Caco-2 (cell line): ENCODE data around the gene SKAP1. TPM values are rescaled to one million over a fixed set of nuclear protein-coding genes. Genes with fewer than 3 reads are reported as not detected.
"Not testable (repeated sequence)": the region's sequence is repeated elsewhere in the genome, so short reads cannot be mapped to it uniquely, and the experiment has no call there.

Source experiments
- BruUV-seq: library from RNA; stranded (reverse); fragments of 400-500 nt; replicated peaks from 2 replicates; lab custom pipeline; 2021; lab: Mats Ljungman, UMichigan
- CTCF ChIA-PET: fragments of 300-600 bp; sonication (Branson Sonifier 250); formaldehyde crosslinking; loops from one replicate; lab custom pipeline; 2022; ENCODE audit warnings: antibody characterized with exemption; lab: Charles Lee
- POLR2A ChIA-PET: fragments of 300-600 bp; sonication (Branson Sonifier 250); formaldehyde crosslinking; loops from one replicate; lab custom pipeline; 2022; ENCODE audit warnings: antibody characterized with exemption; lab: Charles Lee
- DNase-seq, 2 experiments: peaks; one replicate each; pipeline versions ENCODE4 v3.0.0 to v3.0.0-alpha.2; 2020 to 2022
- H3K27me3 ChIP-seq: replicated peaks from 2 replicates; pipeline ENCODE4 v1.6.0; 2011; ENCODE audit warnings: low read length; ENCODE audit not compliant: control insufficient read depth, insufficient read depth
- H3K36me3 ChIP-seq: 2 replicates; pipeline ENCODE4 v1.5.1; 2011; ENCODE audit warnings: low read length; ENCODE audit not compliant: control insufficient read depth, insufficient read depth
- H3K4me1 ChIP-seq: fragments of 250-450 bp; sonication (Bioruptor Pico); 2 replicates; pipeline ENCODE4 v1.5.1; 2020; ENCODE audit warnings: mild to moderate bottlenecking
- H3K4me3 ChIP-seq: 2 replicates; pipeline ENCODE4 v1.5.1; 2011; ENCODE audit warnings: low read depth, mild to moderate bottlenecking, control low read depth, low read length
- H3K9me3 ChIP-seq: fragments of 250-450 bp; sonication (Bioruptor Pico); 2 replicates; pipeline ENCODE4 v1.5.1; 2020; ENCODE audit warnings: mild to moderate bottlenecking, moderate library complexity
- H3K27ac Mint-ChIP-seq: one replicate; pipeline ENCODE4 v1.8.0; 2022; ENCODE audit warnings: mixed read lengths; ENCODE audit not compliant: unreplicated experiment
- H3K27me3 Mint-ChIP-seq: one replicate; pipeline ENCODE4 v1.8.0; 2022; ENCODE audit warnings: mixed read lengths; ENCODE audit not compliant: insufficient read depth, unreplicated experiment
- H3K36me3 Mint-ChIP-seq: one replicate; pipeline ENCODE4 v1.8.0; 2022; ENCODE audit warnings: mild to moderate bottlenecking, mixed read lengths; ENCODE audit not compliant: insufficient read depth, unreplicated experiment
- H3K4me1 Mint-ChIP-seq: one replicate; pipeline ENCODE4 v1.8.0; 2022; ENCODE audit warnings: low read depth, mixed read lengths; ENCODE audit not compliant: unreplicated experiment
- H3K4me3 Mint-ChIP-seq: one replicate; pipeline ENCODE4 v1.8.0; 2022; ENCODE audit warnings: mild to moderate bottlenecking, moderate library complexity, mixed read lengths; ENCODE audit not compliant: unreplicated experiment
- H3K9me3 Mint-ChIP-seq: one replicate; pipeline ENCODE4 v1.8.0; 2022; ENCODE audit warnings: mixed read lengths; ENCODE audit not compliant: unreplicated experiment
- intact Hi-C: fragments of 100-400 bp; cut with micrococcal nuclease; formaldehyde crosslinking; loops from one replicate; pipeline ENCODE4 v1.10.0; 2022; ENCODE audit not compliant: unreplicated experiment
- total RNA-seq: library from RNA; stranded (reverse); gene quantifications from 2 replicates; pipeline ENCODE4 v1.2.3, GENCODE V29; 2022
- TF ChIP-seq, protein P1 (sequence below), 2 experiments: fragments of 200-600 bp in 1 of 2; IDR thresholded peaks; 1 replicate in 1 of 2; 2 replicates in 1 of 2; pipeline versions ENCODE4 v1.5.1 to v1.8.0; 2011 to 2022; ENCODE audit warnings: antibody characterized with exemption in 1 of 2, control low read depth in 1 of 2, inconsistent platforms in 1 of 2, low read depth in 1 of 2, low read length in 1 of 2, mild to moderate bottlenecking in 1 of 2, moderate library complexity in 1 of 2; ENCODE audit not compliant: insufficient read depth in 1 of 2, severe bottlenecking in 1 of 2, unreplicated experiment in 1 of 2

SKAP1 gene
- total RNA-seq, 1 experiment from 2014 or later = 0.70 TPM

DNA sequence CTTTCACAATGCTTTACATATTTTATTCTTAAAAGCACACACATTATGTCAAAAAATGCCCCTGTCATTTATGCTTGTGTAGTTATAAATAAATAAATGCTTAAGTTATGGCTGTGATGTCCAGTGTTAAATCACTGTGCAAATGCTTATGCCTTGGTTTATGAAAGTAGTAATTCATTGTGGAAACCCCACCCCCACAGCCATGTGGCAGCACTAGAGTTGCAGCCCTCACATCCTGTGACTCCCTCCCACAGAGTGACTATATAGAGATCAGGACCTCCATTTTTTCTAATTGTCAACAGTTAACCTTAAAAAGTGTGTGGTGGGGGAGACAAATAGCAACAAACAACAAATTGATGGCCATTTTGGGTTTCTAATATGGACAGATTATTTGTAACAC is 2.4 kb downstream of the SKAP1 start:
- TF ChIP-seq, protein P1, sequence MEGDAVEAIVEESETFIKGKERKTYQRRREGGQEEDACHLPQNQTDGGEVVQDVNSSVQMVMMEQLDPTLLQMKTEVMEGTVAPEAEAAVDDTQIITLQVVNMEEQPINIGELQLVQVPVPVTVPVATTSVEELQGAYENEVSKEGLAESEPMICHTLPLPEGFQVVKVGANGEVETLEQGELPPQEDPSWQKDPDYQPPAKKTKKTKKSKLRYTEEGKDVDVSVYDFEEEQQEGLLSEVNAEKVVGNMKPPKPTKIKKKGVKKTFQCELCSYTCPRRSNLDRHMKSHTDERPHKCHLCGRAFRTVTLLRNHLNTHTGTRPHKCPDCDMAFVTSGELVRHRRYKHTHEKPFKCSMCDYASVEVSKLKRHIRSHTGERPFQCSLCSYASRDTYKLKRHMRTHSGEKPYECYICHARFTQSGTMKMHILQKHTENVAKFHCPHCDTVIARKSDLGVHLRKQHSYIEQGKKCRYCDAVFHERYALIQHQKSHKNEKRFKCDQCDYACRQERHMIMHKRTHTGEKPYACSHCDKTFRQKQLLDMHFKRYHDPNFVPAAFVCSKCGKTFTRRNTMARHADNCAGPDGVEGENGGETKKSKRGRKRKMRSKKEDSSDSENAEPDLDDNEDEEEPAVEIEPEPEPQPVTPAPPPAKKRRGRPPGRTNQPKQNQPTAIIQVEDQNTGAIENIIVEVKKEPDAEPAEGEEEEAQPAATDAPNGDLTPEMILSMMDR (IDR thresholded peaks at IDR 0.05; ENCODE audit: insufficient read depth in 1 of 2, low read depth in 1 of 2, low read length in 1 of 2, severe bottlenecking in 1 of 2, unreplicated experiment in 1 of 2) = no peak
- ChIA-PET POLR2A (no interaction called here), CTCF (no interaction called here)
- Histone ChIP-seq H3K4me1 (peaks cover 4% of the 10 kb centered on the region), H3K27me3 (peaks cover 3% of the 10 kb centered on the region; the same call in 1 of the 2 replicates), H3K4me3 (no peak overlapping the region), H3K9me3 (no peaks in the 10 kb centered on the region), H3K36me3 (no peaks in the 10 kb centered on the region)
- no peak for DNase-seq
- intact Hi-C loops = no loop called here
- Mint-ChIP-seq H3K4me1 (peaks cover 19% of the 10 kb centered on the region), H3K36me3 (no peaks in the 10 kb centered on the region), H3K9me3 (no peaks in the 10 kb centered on the region), H3K27me3 (peaks cover 18% of the 10 kb centered on the region), H3K27ac (no peak overlapping the region), H3K4me3 (no peak overlapping the region)
- BruUV-seq = no TSS peak

DNA sequence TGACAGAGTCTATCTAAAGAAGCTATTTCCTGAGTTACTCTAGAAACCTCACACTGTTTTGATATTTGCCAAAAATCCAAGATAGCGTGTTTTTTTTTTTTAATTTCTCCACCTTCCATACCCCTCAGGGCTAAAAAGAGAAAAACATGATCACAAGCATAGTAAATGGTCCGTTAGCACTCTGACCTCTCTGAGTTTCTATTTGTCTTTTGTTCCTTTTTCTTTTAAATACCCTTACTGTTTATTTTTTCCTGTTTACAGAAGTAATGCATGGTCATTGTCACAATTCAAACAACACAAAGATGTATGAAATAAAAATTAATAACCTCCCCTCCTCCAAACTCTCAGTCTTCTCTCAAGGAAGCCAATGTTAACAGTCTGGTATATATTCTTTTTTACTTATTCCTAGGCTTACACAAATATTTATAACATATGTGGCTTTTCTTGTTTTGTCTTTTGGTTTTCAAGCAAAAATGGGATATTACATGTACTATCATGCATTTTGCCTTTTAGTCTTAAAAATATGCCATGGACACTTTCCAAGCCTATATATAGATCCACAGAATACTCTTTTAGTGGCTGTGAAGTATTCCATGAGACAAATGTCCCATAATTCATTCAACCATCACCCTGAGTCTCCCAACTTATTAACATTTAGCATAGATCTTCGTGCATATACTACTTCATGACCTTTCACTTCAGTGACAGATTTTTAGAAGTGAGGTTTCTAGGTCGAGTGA is 3.1 kb downstream of the SKAP1 start:
- ChIA-PET POLR2A (no interaction called here), CTCF (interaction anchor here (0.6 kb wide), 1 partner anchor 177 kb away, joined by 3 read pairs; no protein-coding TSS in a partner anchor)
- BruUV-seq = no TSS peak
- no peaks in the 10 kb centered on the region for H3K36me3 ChIP-seq
- no peaks in the 10 kb centered on the region for H3K9me3 ChIP-seq
- TF ChIP-seq, protein P1 (IDR thresholded peaks at IDR 0.05; ENCODE audit: insufficient read depth in 1 of 2, low read depth in 1 of 2, low read length in 1 of 2, severe bottlenecking in 1 of 2, unreplicated experiment in 1 of 2) = no peak
- H3K4me1 Mint-ChIP-seq = peaks cover 19% of the 10 kb centered on the region
- intact Hi-C loops = loop anchor here (1.0 kb wide), 1 partner anchor 11 kb away; no protein-coding TSS in a partner anchor
- H3K27me3 ChIP-seq = peaks cover 3% of the 10 kb centered on the region; the same call in 1 of the 2 replicates
- H3K27ac Mint-ChIP-seq = no peak overlapping the region
- H3K4me3 ChIP-seq = no peak overlapping the region
- H3K4me3 Mint-ChIP-seq = no peak overlapping the region
- H3K9me3 Mint-ChIP-seq = no peaks in the 10 kb centered on the region
- peaks cover 19% of the 10 kb centered on the region for H3K27me3 Mint-ChIP-seq
- no peak for DNase-seq
- no peaks in the 10 kb centered on the region for H3K36me3 Mint-ChIP-seq
- H3K4me1 ChIP-seq = no peaks in the 10 kb centered on the region

DNA sequence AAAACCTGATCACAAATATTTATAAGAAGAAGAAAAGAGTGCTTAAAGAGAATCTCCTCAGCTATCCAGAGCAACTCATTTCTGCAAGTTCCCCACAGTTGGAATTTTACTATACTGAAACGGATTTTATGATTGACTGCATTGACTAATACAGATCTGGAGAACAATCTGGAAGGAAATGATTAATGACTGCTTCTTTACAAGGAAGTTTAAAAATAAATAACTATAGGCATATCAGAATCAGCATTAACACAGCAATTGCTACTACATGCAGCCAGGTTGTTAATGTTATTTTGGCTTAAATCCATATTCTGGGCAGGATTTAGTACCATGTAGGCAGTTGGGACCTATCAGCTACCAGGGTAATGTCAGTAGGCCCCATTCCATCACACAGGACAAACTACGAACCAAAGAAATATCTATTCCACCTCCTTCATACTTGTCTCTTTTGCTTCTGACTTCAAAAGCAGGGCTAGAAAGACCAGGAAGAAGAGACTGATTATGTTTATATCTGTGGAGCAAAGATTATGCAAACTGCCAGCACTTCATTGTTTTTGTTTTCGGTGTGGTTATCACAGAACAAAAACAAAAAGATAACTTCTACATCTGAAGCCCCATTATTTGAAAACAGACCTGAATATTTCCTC is 3.9 kb downstream of the SKAP1 start:
- CTCF ChIA-PET = no interaction called here
- intact Hi-C loops = loop anchor here (1.0 kb wide), 1 partner anchor 10 kb away; no protein-coding TSS in a partner anchor
- BruUV-seq = no TSS peak
- Mint-ChIP-seq H3K9me3 (no peaks in the 10 kb centered on the region), H3K4me1 (peaks cover 19% of the 10 kb centered on the region), H3K27ac (no peak overlapping the region), H3K27me3 (peaks cover 18% of the 10 kb centered on the region), H3K4me3 (no peak overlapping the region), H3K36me3 (no peaks in the 10 kb centered on the region)
- H3K36me3 ChIP-seq = no peaks in the 10 kb centered on the region
- POLR2A ChIA-PET = no interaction called here
- H3K27me3 ChIP-seq = peaks cover 3% of the 10 kb centered on the region; the same call in 1 of the 2 replicates
- H3K9me3 ChIP-seq = no peaks in the 10 kb centered on the region
- H3K4me1 ChIP-seq = no peaks in the 10 kb centered on the region
- H3K4me3 ChIP-seq = no peak overlapping the region
- TF ChIP-seq, protein P1 (IDR thresholded peaks at IDR 0.05; ENCODE audit: insufficient read depth in 1 of 2, low read depth in 1 of 2, low read length in 1 of 2, severe bottlenecking in 1 of 2, unreplicated experiment in 1 of 2) = no peak
- no peak for DNase-seq

DNA sequence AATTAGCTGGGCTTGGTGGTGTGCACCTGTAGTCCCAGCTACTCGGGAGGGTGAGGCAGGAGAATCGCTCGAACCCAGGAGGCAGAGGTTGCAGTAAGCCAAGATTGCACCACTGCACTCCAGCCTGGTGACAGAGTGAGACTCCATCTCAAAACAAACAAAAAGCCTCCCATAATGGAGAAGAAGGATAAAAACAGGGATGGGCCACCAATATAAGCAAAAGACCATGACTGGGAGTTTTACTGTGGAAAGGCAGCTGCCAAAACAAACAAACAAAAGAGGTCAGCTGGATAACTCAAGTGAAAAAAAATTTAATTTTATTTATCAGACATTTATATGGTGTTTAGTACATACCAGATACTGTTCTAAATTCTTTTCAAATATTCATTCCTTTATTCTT is 8.0 kb downstream of the SKAP1 start:
- DNase-seq, CTCF ChIA-PET, H3K4me3 ChIP-seq, H3K36me3 Mint-ChIP-seq, H3K27me3 Mint-ChIP-seq, BruUV-seq, H3K4me1 ChIP-seq, H3K4me1 Mint-ChIP-seq, H3K36me3 ChIP-seq, H3K27me3 ChIP-seq, H3K27ac Mint-ChIP-seq, H3K4me3 Mint-ChIP-seq, H3K9me3 Mint-ChIP-seq, intact Hi-C loops, POLR2A ChIA-PET, H3K9me3 ChIP-seq: not testable (repeated sequence)
